Stimulated activated CD4-positive, alpha-beta T cell treated with anti-CD3 and anti-CD28 coated beads, TNF-alpha, amount 100 ng/mL, for 24 hours (primary cell): ENCODE data around the gene CDH23.

Experiments used
- DNase-seq, 3 experiments: peaks; one replicate each; pipeline ENCODE4 v3.0.0-alpha.2; 2020; ENCODE audit warnings: low read depth in 3 of 3

The CDH23 gene

DNA sequence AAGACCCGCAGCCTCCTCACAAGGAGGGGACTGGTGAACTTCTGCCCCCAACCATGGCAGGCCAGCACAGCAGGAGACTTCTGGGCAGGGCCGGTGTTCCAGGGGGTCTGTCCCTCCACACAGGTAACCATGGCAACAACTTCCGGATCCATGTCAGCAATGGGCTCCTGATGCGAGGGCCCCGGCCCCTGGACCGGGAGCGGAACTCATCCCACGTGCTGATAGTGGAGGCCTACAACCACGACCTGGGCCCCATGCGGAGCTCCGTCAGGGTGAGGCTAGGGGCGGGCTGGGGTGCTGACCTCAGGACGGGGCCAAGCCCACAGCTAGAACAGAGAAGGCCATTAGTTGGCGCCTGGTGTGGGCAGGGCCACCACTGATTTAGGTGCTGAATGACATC lies 328.5 kb downstream of the CDH23 start:
- DNase-seq = no peak

DNA sequence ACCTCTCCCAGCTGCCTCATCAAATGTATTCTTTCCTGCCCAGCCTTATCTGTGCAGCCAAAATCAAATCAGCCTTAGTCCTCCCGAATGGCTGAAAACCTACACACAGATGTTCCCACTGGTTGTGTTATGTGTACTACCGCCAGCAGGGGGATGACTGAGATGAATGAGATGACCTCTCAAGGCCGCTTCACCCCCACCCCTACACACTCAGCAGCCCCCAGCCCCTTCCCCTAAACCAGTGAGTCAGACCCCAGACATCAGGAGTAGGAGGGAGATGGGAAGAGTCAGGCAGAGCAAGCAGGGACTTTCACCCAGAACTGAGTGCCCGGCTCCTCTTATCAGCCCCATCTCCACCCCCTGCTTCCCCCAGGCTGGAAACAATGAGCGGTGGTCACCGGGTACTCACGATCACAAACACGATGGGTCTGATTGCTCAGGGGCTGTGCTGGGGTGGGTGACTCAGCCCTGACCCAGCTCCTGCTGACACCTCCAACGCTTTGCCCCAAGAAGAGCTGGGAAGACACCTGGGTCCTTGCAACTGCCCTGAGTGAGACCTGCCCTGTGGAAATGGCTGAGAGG lies 329.4 kb downstream of the CDH23 start:
- peak; percentile 59 to 85 (median 70) for DNase-seq

DNA sequence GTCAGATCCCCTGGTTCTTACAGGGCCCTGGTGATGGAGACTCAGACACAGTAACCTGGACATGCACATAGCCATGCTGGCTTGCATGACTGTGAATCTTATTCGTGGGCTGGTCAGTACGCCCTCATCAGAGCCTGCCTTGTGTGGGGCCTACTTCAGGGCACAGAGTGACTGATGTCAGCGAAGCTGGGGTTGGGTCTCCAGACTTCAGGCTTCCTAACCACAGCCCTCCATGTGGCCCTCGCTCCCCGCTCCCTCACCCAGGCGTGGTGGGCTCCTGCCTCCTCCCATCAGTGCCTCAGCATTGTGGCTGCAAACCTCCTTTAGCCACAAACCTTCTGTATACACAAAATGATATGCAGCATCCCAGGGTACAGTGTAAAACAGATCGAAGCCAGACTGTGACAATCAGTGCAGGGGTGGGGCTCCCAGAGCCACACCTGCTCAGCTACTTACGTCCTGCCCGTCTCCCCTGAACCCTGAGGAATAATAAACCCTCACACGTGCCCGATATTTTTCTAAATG lies 329.9 kb downstream of the CDH23 start:
- peak in 2 of 3 experiments; percentile 41 to 63 for DNase-seq

DNA sequence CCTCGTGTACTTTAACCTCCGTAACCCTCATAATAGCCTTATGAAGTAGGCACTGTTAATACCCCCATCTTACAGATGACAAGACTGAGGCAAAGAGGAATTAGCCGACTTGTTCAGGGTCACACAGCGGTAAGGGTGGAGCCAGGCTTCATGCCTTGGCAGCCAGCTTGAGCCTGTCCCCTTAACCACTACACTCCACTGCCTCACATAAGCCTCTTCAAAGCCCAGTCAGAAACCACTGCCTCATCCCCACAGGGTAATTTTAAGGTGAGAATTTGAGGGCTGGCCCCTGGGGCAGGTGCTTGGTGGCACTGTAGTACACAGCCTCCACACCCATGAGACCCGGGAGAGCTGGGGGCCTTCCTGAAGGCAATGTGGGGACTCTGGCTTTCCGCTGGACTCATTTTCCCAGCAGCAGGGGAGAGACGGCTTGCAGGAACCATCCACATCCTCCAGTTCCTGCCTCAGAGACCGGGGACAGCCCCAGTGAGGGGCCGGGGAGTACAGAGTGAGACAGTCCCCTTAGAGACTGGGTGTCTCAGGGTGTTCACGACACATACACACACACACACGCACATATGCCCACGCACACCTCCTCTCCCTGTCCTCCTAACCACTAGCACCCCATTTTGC lies 330.5 kb downstream of the CDH23 start:
- DNase-seq = peak in 2 of 3 experiments; percentile 34 to 71

DNA sequence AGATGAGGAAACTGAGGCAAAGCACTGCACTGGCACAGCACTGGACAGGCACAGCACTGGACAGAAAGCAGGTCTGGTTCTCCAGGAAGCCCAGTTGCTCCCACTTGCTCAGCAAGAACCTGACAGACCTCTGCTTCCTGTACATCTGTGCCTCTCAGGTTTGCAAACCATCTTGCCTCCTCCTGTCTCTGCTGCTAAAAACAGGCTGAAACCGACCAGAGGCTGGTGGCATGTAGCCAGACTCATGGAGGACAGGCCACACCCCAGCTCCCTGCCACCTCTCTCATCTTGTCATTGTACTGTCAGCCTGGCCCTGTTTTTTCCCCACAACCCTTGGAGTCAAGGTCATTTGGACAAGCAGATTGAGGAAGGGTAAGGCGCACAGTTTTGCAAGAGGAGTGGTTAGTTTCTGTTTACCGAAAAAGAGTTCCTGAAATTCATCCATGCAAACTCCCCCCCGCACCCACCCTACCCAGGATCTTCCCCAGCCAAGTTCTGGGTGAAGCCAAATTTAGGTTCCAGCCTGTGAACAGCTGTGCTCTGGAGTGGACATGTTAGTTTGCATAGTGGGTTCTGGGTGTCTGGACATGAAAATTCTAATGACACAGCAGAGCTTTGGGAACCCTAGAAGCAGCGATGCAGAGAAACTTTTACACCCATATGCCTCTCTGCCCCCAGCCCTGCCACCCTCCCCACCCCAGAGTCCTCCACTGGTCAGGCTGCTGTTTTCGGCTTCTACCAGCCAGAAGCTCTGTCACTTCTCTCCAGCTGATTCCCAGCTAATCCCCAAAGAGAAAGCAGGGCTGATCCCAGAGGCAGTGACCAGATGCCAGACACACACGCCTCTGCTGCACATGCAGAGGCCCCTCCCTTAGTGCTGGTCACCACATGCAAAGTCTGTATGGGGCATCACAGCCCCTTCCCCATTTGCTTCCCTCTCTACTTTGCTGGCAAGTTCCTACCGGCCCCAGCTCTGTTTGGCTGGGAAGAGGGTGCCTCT lies 331.3 kb downstream of the CDH23 start:
- DNase-seq = peak in 2 of 3 experiments; percentile 40 to 55

DNA sequence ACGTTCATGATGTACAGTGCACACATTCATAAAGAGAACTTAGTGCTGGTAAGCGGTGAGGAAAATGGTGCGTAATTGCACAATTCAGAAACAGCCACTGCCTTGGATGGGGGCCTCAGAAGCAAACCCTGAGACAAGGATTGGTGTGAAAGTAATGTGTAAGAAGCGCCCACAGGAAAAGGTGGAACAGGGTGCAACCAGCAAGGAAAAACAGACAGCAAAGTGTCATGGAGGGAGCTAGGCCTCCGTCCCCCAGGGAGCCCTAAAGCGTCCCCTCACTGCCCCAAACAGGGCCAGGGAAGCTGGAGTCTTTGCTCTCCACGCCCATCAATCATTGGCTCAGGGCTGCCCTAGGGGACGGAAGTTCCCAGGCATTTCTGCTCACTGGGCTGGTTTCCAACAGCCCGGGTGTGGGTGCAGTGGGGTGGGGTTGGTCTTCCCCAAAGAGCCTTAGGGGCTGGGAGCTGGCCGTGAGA lies 332.5 kb downstream of the CDH23 start:
- DNase-seq = no peak

DNA sequence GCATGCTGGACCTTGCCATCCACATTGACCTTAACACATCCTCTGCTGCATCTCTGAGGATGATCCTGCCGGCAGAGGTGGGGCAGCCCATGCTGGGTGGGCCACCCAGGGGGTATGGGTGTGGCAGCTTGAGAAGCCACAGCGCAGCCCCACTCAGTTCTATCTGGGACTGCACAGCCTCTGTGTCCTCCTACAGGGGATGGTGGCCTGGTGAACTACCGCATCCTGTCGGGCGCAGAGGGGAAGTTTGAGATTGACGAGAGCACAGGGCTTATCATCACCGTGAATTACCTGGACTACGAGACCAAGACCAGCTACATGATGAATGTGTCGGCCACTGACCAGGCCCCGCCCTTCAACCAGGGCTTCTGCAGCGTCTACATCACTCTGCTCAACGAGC lies 335.1 kb downstream of the CDH23 start:
- DNase-seq = no peak

DNA sequence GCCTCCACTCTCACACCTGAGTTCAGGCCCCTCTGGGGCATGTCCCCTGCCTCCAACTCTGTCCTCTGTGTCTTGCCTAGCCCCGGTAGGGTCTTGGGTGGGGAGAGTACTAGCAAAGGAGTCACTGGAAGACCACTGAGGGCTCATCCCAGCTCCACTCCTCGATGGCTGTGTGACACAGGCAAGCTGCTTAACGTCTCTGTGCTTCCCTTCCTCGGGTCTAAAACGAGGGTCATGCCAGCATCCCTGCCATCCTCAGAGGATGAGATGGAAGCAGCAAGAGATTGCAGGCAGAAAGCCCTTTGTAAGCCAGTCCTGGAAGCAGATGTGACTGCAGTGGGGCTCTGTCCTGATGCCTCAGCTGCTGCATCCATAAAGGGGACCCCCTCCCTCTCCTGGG lies 338.1 kb downstream of the CDH23 start:
- no peak for DNase-seq

DNA sequence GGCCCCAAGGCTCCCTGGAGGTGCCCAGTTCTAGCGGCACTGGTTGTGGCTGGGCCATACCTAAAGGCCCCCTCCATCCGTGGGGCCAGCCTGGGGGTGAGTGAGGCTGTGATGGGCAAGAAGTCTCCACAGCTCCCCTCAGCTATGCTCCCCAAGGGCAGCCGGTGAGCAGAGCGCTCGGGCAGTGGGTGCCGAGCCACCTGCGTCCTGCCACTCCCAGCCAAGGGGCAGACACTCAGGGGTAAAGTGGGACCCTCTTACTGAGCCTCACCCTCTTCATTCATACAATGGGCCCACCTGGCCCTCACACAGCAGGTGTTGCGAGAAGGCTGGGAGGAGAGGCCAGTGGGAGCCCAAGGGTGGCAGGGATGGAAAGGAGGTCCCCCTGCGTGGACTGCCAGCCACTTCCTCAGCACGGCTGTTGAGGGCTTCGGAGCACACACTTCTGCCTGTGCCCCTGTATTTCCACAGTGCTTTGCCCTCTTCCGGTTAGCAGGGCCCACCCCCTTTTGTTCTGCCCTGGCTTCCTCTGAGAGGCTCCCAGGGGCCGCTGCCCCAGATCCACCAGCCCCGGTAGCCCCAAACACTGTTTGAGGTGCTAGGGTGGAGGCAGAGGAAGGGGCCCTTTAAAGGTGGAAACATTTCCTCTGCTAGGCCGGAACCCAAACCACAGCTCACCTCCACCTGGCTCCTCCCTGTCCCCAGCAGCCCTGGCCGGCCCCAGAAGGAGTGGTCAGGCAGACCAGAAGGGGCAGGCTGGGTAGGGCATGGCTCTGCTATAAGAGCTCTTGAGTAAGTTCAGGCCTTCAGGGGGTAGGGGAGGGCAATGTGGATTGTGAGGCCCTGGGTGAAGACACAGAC lies 339.2 kb downstream of the CDH23 start:
- DNase-seq = peak in 1 of 3 experiments; percentile 60

DNA sequence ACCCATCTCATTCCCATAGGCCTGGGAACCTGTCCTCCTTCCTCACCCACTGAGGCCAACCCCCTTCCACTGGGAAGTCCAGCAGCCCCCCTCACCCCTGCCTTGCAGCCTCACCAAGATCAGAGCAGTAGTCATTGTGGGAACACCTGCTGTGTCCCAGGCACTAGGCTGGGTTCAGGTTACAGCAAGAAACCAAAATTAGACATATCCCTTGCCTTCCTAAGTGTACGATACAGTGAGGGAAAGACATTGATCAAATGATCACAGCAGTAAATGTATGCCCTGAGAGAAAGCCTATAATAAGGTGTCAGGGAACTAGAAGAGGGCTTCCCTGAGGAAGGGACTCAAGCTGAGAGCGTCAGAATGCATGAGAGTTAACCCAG lies 339.8 kb downstream of the CDH23 start:
- DNase-seq = no peak

DNA sequence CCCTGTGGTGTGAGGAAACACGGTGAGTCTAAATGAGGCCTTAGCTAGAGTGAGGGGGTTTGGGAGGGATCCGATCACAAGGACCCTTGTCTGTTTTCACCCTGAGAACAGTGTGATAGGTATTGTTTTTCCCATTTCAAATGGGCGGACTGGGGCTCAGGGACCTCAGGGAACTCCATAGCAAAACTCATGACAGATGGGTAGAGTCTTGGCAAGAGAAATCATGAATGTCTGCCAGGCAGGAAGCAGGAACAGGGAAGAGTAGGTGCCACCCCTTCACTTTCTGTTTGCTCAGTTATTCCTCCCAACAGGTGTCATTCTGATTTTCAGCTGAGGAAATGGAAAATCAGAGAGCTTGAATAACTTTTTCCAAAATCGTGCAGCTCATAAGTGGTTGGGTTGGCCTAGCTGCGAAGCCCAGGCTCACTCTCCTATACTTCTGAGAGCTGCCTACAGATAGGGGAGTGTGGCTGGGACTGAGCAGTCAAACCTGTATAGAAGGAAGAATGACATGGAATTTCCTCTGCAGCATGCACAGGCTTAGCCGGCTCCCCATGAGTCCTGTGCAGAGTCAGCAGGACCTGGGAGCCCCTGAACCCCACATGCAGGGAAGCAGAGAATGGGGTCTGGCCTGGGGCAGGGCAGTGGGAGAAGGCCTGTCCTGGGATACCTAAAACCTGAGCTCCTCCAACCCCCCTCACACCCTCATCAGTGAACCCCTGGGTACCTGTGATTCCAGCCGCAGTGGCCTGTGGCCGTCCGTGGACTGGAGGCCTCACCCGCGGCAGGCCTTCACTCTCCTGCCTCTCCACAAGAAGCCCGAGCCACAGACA lies 340.5 kb downstream of the CDH23 start:
- peak in 1 of 3 experiments; percentile 61 for DNase-seq

DNA sequence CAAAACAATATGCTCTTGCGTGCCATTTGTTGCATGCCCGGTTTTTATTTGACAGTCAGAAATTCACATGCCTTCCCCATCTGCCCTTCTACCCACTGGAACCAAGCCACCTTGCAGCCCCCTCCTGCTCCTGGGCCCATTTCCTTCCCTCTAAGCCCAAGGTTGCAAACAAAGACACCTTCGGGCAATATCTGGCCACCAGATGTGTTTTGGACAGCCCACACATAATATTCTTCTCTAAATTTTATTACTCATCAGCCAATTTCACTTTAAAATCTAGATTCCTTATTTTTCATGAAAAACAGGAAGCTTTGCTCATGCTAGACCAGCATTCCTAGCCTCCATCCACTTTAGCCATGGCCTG lies 341.1 kb downstream of the CDH23 start:
- DNase-seq = no peak

DNA sequence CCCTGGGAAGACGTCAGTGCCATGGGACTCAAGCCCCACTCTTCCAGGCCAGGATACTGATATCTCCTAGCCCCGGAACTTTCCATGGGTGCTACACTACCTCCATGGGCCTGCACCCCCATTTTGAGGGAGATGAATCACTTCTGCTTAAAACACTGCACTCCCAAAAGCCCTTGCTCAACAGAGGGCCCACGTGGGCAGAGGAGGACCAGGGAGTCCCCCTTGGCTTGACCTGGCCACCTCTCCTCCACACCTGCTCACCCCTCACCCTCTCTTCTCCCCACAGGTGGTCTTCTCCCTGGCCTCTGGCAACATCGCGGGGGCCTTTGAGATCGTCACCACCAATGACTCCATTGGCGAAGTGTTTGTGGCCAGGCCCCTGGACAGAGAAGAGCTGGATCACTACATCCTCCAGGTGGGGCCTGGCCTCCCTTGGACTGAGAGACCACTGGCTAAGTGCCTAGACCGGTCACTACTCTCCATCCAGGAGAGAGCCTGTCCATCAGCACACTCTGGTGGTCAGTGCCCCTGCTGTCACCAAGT lies 342.7 kb downstream of the CDH23 start:
- no peak for DNase-seq

DNA sequence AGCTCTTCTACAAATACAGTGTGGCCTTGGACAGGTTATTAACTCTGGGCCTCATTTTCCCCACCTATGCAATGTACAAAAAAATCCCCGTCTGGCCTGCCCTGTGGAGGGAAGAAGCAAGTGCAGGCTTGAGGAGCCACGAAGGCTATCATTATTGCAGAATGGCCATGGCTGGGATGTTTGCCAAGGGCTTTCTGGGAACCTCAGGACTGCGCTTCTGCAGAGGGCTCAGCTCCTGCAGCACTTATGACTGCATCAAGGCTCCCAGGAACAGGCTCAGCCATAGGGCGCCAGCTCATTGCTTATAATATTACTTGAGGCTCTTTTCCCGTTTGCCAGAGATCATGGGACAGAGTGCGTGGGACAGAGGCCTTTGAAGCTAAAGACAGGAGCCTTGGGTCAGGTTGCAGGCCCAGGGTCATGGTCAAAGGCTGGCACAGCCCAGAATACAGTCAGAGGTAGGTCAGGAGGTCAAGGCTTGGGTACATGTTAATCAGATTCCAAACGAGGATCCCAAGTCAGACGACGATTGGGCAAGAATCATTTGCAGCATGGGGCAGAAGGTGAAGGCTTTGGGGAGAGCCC lies 343.4 kb downstream of the CDH23 start:
- DNase-seq = no peak

DNA sequence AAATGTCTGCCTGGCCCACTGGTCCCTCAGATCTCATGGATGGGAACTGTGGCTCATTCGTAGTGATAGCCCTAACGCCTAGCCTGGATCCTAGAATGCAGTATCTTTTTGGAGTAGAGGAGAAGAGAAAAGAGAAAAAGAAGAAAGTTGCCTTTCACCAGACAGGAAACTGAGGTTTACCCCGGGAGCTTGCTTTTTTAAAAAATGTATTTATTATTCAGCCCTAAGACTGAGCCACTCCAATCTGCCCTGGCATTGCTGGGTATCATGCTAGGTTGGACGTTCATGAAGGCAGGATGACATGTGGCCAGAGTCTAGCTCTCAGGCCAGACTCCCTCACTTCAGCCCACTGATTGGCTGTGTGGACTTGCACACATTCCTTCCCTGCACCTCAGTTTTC lies 344.3 kb downstream of the CDH23 start:
- DNase-seq = no peak

DNA sequence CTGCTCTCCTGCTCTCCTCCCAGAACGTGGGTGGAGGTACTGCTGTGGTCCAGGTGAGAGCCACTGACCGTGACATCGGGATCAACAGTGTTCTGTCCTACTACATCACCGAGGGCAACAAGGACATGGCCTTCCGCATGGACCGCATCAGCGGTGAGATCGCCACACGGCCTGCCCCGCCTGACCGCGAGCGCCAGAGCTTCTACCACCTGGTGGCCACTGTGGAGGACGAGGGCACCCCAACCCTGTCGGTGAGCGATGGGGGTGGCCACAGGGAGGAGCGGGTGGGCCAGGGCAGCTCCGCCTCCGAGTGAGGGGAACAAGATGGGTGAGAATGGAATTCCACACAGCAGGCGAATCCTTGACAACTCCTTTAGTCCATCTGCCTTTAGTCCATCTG lies 345.0 kb downstream of the CDH23 start:
- DNase-seq = no peak

DNA sequence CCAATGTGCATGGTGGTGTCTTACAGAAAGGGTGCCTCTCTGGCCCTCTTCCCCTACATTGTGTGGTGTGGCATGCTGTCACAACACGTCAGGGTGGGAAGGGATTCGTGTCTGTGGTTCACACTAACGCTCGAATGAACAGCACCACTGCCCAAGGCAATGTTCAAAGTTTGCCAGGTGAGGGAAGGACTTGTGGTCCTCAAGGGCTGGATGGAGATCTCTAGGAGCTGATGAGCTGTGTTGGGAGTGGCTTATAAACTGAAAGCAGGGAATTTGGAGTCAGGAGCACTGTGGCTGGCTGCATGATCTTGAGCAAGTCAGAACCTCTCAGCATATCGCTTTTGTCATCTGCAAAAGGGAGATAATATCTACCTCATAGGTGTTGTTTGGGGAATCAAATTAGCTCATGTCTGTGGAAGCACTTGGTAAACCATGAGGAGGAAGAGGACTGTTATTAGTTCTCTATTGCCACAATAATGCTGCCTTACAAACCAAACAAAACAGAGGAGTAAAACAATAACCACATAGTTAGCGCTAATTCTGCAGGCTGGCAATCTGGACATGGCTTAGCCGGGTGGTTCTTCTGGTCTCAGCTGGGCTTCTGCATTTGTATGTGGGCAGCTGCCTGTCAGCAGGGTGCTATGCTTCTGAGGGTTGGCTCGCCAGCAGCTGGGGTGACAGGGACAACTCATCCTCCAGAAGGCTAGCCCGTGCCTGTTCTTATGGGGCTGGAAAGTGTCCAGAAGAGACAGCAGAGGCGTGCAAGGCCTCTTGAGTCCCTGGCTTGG lies 345.8 kb downstream of the CDH23 start:
- DNase-seq = no peak

DNA sequence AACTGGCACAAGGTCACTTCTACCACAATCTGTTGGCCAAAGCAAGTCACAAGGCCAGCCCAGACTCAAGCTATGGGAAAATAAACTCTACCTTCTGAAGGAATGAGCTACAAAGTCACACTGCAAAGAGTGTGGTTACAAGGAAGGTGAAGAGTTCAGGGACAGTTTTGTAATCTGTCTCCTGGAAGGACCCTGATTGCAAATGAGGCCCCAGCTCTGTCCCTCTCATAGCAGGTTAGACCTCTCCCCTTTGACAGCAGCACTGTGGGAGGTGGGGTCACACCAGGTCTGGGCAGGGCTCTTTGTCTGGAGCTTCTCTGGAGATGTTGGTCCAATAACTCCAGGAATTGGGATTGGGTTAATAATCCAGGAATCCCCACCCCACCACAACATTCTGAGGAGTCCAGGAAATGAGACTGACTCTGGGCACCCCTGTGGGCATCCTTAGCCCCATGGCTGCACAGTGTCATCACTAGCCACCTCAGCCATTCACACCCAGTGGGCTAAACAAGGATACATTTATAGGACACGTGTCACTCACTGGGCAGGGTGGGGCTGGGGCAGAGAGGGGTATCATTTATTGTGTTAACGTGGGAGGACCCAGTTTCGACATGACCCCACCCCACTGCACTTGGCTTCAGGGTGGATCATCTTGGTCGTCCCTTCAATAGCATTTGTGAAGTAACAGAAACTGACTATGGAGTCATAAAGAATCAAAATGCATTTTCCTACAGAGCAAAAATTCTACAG lies 346.5 kb downstream of the CDH23 start:
- no peak for DNase-seq
